Measurements from ENCODE around the gene RBMS3. TPM values are rescaled to one million over a fixed set of nuclear protein-coding genes. Genes with fewer than 3 reads are reported as not detected.
A peak's percentile ranks its signal among the peaks of the same experiment; 100 is the strongest.

The RBMS3 gene
- total and polyA plus RNA-seq, 7 donors, result 0.46 to 61.9 (median 39.9) TPM

- DNase-seq, result no peak
- intact Hi-C loops (cut with DNase I), result no loop called here
- H3K36me3 ChIP-seq, result no peaks in the 10 kb centered on the region
- peaks cover 0 to 49% (median 16%) of the 10 kb centered on the region in 4 donors for H3K4me1 ChIP-seq
- H3K27ac ChIP-seq, result no peak overlapping the region
- no peaks in the 10 kb centered on the region for H3K27me3 ChIP-seq
- no peak overlapping the region for H3K4me3 ChIP-seq
- WGBS, 2 donors, result 74 to 86% methylated on average over 2 of the region's 2 CpGs
- no peaks in the 10 kb centered on the region for H3K9me3 ChIP-seq
- TF ChIP-seq POLR2A (IDR thresholded peaks at IDR 0.05) (no peak), POLR2AphosphoS5 (IDR thresholded peaks at IDR 0.05) (no peak), EP300 (IDR thresholded peaks at IDR 0.05) (no peak)
- TF ChIP-seq, protein P1, sequence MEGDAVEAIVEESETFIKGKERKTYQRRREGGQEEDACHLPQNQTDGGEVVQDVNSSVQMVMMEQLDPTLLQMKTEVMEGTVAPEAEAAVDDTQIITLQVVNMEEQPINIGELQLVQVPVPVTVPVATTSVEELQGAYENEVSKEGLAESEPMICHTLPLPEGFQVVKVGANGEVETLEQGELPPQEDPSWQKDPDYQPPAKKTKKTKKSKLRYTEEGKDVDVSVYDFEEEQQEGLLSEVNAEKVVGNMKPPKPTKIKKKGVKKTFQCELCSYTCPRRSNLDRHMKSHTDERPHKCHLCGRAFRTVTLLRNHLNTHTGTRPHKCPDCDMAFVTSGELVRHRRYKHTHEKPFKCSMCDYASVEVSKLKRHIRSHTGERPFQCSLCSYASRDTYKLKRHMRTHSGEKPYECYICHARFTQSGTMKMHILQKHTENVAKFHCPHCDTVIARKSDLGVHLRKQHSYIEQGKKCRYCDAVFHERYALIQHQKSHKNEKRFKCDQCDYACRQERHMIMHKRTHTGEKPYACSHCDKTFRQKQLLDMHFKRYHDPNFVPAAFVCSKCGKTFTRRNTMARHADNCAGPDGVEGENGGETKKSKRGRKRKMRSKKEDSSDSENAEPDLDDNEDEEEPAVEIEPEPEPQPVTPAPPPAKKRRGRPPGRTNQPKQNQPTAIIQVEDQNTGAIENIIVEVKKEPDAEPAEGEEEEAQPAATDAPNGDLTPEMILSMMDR (IDR thresholded peaks at IDR 0.05), result no peak
Observed at GRCh38 chr3:29686889-29687592, 406.2 kb downstream of the RBMS3 start.

DNA sequence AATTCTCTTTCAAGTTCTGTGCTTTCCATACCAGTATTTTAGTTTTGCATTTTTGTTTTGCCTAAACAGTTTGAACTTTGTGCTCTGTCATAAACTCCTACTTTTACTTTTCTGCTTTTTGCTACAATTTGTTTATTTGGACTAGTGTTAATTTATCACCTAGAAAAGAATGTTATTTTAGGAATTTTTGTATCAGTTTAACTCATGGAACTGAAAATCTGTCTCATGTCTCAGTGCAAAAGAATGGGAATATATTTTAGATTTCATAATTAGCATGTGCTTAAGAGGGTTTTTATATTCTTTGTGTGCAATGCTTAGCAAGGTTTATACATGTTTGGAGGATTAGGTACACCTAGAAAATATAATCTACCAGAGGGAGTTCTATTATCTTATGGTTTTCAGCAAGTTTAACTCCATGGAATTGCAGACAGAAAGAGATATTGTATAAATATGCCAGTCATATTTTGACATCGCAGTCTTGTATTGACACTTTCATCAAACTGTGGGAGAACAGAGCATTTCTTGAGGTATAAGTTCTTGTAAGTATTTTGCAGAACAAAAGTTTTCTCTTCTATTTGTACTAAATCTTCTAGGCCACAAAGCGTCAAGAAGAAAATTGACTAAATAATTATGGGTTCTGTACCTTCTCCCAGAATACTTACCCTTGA, 409.9 kb downstream of the RBMS3 start:
- Histone ChIP-seq H3K9me3 (no peaks in the 10 kb centered on the region), H3K36me3 (no peaks in the 10 kb centered on the region), H3K27me3 (no peaks in the 10 kb centered on the region), H3K4me1 (peaks cover 0 to 59% (median 27%) of the 10 kb centered on the region in 4 donors), H3K4me3 (no peak overlapping the region), H3K27ac (peak overlapping the region in 1 of 4 donors; percentile 18)
- no peak for DNase-seq
- TF ChIP-seq POLR2AphosphoS5 (IDR thresholded peaks at IDR 0.05) (no peak), EP300 (IDR thresholded peaks at IDR 0.05) (no peak), POLR2A (IDR thresholded peaks at IDR 0.05) (no peak)
- TF ChIP-seq, protein P1 (IDR thresholded peaks at IDR 0.05), result no peak
- 93% methylated on average over 2 of the region's 2 CpGs for WGBS, 2 donors
- intact Hi-C loops (cut with DNase I), result loop anchor here (10.0 kb wide), 1 partner anchor 166 kb away; no protein-coding TSS in a partner anchor

- 72 to 84% methylated on average over 1 of the region's 1 CpG for WGBS, 2 donors
- DNase-seq, result no peak
- H3K4me1 ChIP-seq, result peaks cover 0 to 77% (median 50%) of the 10 kb centered on the region in 4 donors
- intact Hi-C loops (cut with DNase I), result loop anchor here (2.0 to 10.0 kb wide), 2 partner anchors 169 to 411 kb away; no protein-coding TSS in a partner anchor
- no peaks in the 10 kb centered on the region for H3K27me3 ChIP-seq
- peak overlapping the region; percentile 71 to 86 (median 84) for H3K27ac ChIP-seq
- TF ChIP-seq POLR2A (IDR thresholded peaks at IDR 0.05), result no peak
- no peak for TF ChIP-seq EP300 (IDR thresholded peaks at IDR 0.05)
- TF ChIP-seq POLR2AphosphoS5 (IDR thresholded peaks at IDR 0.05), result peak in 1 of 4 donors; percentile 18
- TF ChIP-seq, protein P1 (IDR thresholded peaks at IDR 0.05), result no peak
- H3K36me3 ChIP-seq, result no peaks in the 10 kb centered on the region
- no peak overlapping the region for H3K4me3 ChIP-seq
- no peaks in the 10 kb centered on the region for H3K9me3 ChIP-seq
Observed at GRCh38 chr3:29693863-29694262, 413.0 kb downstream of the RBMS3 start.

GRCh38 chr3:29694331-29694730, 413.5 kb downstream of the RBMS3 start:
- DNase-seq, result no peak
- H3K27ac ChIP-seq, result peak overlapping the region; percentile 71 to 86 (median 84)
- peaks cover 0 to 77% (median 51%) of the 10 kb centered on the region in 4 donors for H3K4me1 ChIP-seq
- H3K9me3 ChIP-seq, result no peaks in the 10 kb centered on the region
- H3K4me3 ChIP-seq, result no peak overlapping the region
- no peaks in the 10 kb centered on the region for H3K27me3 ChIP-seq
- TF ChIP-seq EP300 (IDR thresholded peaks at IDR 0.05) (no peak), POLR2AphosphoS5 (IDR thresholded peaks at IDR 0.05) (no peak), POLR2A (IDR thresholded peaks at IDR 0.05) (no peak)
- TF ChIP-seq, protein P1 (IDR thresholded peaks at IDR 0.05), result no peak
- intact Hi-C loops (cut with DNase I), result loop anchor here (2.0 to 10.0 kb wide), 2 partner anchors 170 to 412 kb away; no protein-coding TSS in a partner anchor
- 87 to 90% methylated on average over 2 of the region's 2 CpGs for WGBS, 2 donors
- H3K36me3 ChIP-seq, result no peaks in the 10 kb centered on the region
